ENCODE measurements around the gene ERBB3. TPM values are rescaled to one million over a fixed set of nuclear protein-coding genes. Genes with fewer than 3 reads are reported as not detected.

Gene ERBB3
- total and polyA plus RNA-seq, 2 of the 4 experiments (the other 2 are of a cell fraction): 1.4 to 2.2 TPM

DNA sequence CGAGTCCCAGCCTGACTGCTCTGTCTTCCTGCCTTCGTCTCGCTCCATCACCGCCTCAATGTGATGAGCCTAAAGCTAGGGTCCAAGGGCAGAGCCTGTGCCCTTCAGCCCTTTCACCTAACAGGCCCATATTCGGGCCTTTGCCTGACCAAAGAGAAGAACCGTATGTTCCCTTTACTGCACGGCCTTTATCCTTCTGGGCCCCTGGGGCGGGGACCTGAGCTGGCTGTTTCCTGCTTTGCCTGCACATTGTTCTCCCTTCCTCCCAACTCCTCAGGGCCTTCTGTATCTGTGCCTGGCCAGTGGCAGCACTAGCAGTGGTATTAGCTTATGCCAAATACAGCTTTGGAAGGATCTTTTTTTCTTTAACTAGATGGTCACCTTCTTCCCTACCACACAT, 63.9 kb downstream of the ERBB3 start:
- no peaks in the 10 kb centered on the region; the same call in 1 of the 2 replicates for H3K4me1 ChIP-seq (ENCODE audit: control insufficient read depth, insufficient read depth, low read length)
- intact Hi-C loops (cut with micrococcal nuclease): no loop called here
- H2BK20ac ChIP-seq (ENCODE audit: low read depth, low read length): no peak overlapping the region
- H3K79me1 ChIP-seq (ENCODE audit: low read depth in 1 of 2, low read length in 2 of 2): peaks cover 3 to 5% of the 10 kb centered on the region in 2 experiments; a peak in 1 of 4 replicates
- in situ Hi-C loops (cut with MboI; ENCODE audit: low sequenced_read_pairs): no loop called here
- no peak overlapping the region for H3K27ac ChIP-seq (ENCODE audit: insufficient read depth, low read length)
- no peak overlapping the region for H3K56ac ChIP-seq (ENCODE audit: extremely low read depth, insufficient read depth, low read length)
- WGBS, 2 experiments (ENCODE audit: extremely low coverage in 2 of 2, insufficient read length in 1 of 2): 93% methylated on average over 3 of the region's 8 CpGs; no CpG with 5 or more reads in 1 of the 2 experiments
- no peak overlapping the region for H2AK5ac ChIP-seq (ENCODE audit: low read depth, low read length)
- BruUV-seq (replicated peaks): TSS peak; percentile 90
- ChIA-PET CTCF (no interaction called here), POLR2A (ENCODE audit: unreplicated experiment) (no interaction called here)
- H4K91ac ChIP-seq (ENCODE audit: insufficient read depth, low read depth, low read length): no peak overlapping the region
- H3K23ac ChIP-seq (ENCODE audit: low read depth, low read length): no peak overlapping the region
- H4K20me1 ChIP-seq (ENCODE audit: insufficient read depth, low read length): no peaks in the 10 kb centered on the region; the same call in 1 of the 2 replicates
- H3K36me3 ChIP-seq (ENCODE audit: control insufficient read depth, insufficient read depth, low read length): peaks cover 49% of the 10 kb centered on the region
- peaks cover 12% of the 10 kb centered on the region for H3K9me1 ChIP-seq (ENCODE audit: insufficient read depth, low read length)
- H2BK15ac ChIP-seq (ENCODE audit: low read depth, low read length): no peak overlapping the region
- H2AFZ ChIP-seq (replicated peaks; ENCODE audit: low read length, poor library complexity): no peak overlapping the region
- no peak overlapping the region for H2AK9ac ChIP-seq (replicated peaks; ENCODE audit: low read depth, low read length, poor library complexity)
- no peaks in the 10 kb centered on the region for H3K27me3 ChIP-seq (ENCODE audit: control insufficient read depth, insufficient read depth, low read length)
- H3K4me3 ChIP-seq (ENCODE audit: insufficient read depth, low read depth, low read length): no peak overlapping the region
- H3K9me3 ChIP-seq (ENCODE audit: control insufficient read depth, insufficient read depth, low read length): no peaks in the 10 kb centered on the region
- H4K5ac ChIP-seq (ENCODE audit: low read depth, low read length): no peak overlapping the region
- DNase-seq (no peak), ATAC-seq (ENCODE audit: low read depth) (no peak)
- dilution Hi-C loops (cut with HindIII; ENCODE audit: low sequenced_read_pairs, unreplicated experiment): no loop called here
- no peak overlapping the region for H3K4me2 ChIP-seq (ENCODE audit: low read depth, low read length)
- H4K8ac ChIP-seq (ENCODE audit: low read depth in 2 of 2, low read length in 2 of 2): no peak overlapping the region
- TF ChIP-seq CEBPB (IDR thresholded peaks at IDR 0.05; ENCODE audit: low read depth, low read length): no peak
- no peak for TF ChIP-seq RAD21 (IDR thresholded peaks at IDR 0.05; ENCODE audit: low read length)
- TF ChIP-seq ELK1 (IDR thresholded peaks at IDR 0.05; ENCODE audit: borderline replicate concordance, low read depth, low read length): no peak
- no peak for TF ChIP-seq MAFK (IDR thresholded peaks at IDR 0.05; ENCODE audit: low read depth, low read length)
- no peak for TF ChIP-seq SMC3 (IDR thresholded peaks at IDR 0.05; ENCODE audit: low read depth, low read length)
- TF ChIP-seq BHLHE40 (IDR thresholded peaks at IDR 0.05; ENCODE audit: low read depth, low read length): no peak
- no peak overlapping the region for H2BK5ac ChIP-seq (ENCODE audit: low read depth, low read length, poor library complexity, severe bottlenecking)
- H3K18ac ChIP-seq (ENCODE audit: low read depth, low read length): no peak overlapping the region
- H3K14ac ChIP-seq (replicated peaks; ENCODE audit: low read depth, low read length): no peak overlapping the region
- no peak overlapping the region for H3K4ac ChIP-seq (ENCODE audit: low read depth, low read length)
- no peak overlapping the region for H3K9ac ChIP-seq (ENCODE audit: low read depth, low read length)
- H2BK120ac ChIP-seq (ENCODE audit: low read depth, low read length): no peak overlapping the region

All from IMR-90 (cell line).